ENCODE results near the gene ZBED5. TPM values are rescaled to one million over a fixed set of nuclear protein-coding genes. Genes with fewer than 3 reads are reported as not detected.

ZBED5 gene
- total RNA-seq (ENCODE audit: unreplicated experiment) = 83.4 TPM
- long read RNA-seq, transcript ZBED5-201 (3 exons, 2,512 nt) = major isoform, 5 of 7 reads
- long read RNA-seq, partial matches to known transcripts = 0 of 7 reads
- long read RNA-seq, other reads (novel, unspliced or antisense) = 2 of 7 reads

- TF ChIP-seq, protein P1, sequence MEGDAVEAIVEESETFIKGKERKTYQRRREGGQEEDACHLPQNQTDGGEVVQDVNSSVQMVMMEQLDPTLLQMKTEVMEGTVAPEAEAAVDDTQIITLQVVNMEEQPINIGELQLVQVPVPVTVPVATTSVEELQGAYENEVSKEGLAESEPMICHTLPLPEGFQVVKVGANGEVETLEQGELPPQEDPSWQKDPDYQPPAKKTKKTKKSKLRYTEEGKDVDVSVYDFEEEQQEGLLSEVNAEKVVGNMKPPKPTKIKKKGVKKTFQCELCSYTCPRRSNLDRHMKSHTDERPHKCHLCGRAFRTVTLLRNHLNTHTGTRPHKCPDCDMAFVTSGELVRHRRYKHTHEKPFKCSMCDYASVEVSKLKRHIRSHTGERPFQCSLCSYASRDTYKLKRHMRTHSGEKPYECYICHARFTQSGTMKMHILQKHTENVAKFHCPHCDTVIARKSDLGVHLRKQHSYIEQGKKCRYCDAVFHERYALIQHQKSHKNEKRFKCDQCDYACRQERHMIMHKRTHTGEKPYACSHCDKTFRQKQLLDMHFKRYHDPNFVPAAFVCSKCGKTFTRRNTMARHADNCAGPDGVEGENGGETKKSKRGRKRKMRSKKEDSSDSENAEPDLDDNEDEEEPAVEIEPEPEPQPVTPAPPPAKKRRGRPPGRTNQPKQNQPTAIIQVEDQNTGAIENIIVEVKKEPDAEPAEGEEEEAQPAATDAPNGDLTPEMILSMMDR (IDR thresholded peaks at IDR 0.05; ENCODE audit: partially characterized antibody, unreplicated experiment) = no peak
- Mint-ChIP-seq H3K27ac (ENCODE audit: unreplicated experiment) (peak within 1 kb of the TSS; percentile 100), H3K4me3 (ENCODE audit: unreplicated experiment) (peak within 1 kb of the TSS; percentile 99), H3K36me3 (ENCODE audit: unreplicated experiment) (no peaks in the 10 kb centered on the region), H3K27me3 (ENCODE audit: unreplicated experiment) (peaks cover 8% of the 10 kb centered on the region), H3K4me1 (ENCODE audit: low read depth, unreplicated experiment) (peaks cover 9% of the 10 kb centered on the region), H3K9me3 (ENCODE audit: unreplicated experiment) (peaks cover 12% of the 10 kb centered on the region)
- peak; percentile 95 for DNase-seq
Observed at GRCh38 chr11:10857709-10858438, at the start of gene ZBED5. TSS of gene ZBED5 (minus strand) at chr11:10858053. CDS start at chr11:10854945, 3,108 bp downstream.

DNA sequence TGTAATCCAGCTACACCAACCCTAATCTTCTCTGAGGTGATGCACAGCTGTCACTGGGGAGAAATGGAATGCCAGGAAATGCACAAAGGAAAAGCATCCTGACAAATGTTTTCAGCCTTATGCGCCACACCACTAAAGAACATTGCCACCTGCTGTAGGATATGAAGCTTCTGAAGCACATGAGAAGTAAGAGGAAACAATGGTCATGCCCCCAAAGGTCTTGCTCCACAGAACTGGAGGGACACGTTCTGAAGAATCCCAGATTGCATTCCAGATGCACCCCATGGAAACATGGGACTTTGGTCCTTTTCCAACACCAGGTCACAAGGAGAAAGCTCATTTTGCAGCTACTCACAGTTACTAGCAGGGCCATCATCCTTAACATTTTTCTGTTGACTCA, 48.7 kb upstream of the ZBED5 start:
- H3K27ac Mint-ChIP-seq (ENCODE audit: unreplicated experiment) = no peak overlapping the region
- H3K4me1 Mint-ChIP-seq (ENCODE audit: low read depth, unreplicated experiment) = peaks cover 6% of the 10 kb centered on the region
- no peaks in the 10 kb centered on the region for H3K9me3 Mint-ChIP-seq (ENCODE audit: unreplicated experiment)

DNA sequence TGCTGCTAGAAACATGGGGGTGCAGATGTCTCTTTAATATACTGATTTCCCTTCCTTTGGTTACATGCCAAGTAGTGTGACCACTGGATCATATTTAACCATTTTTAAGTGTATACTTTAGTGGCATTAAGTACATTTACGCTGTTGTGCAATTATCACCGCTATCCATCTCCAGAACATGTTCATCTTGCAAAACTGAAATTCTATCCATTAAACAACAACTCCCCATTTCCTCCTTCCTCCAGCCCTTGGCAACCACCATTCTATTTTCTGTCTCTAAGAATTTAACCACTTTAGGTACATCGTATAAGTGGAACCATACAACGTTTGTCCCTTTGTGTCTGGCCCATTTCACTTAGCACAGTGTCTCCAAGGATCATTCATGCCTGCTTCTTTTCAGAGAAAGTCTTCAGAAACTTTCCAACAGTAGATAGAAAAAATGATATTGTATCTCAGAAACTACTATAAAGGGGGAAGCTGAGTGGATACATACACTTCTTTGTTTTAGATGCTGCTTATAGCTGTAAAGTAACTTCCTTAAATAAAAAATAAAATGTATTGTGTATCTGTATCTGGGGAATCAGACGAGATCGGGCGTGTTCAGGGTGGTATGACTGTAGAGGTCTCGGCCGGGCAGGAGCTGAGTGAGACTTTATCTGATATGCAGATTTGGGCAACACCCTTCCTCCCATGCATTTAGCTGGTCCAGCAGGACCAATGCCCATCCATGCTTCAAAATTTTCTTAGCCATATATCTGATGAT, 44.6 kb upstream of the ZBED5 start:
- TF ChIP-seq, protein P1 (IDR thresholded peaks at IDR 0.05; ENCODE audit: partially characterized antibody, unreplicated experiment) = no peak
- Mint-ChIP-seq H3K27ac (ENCODE audit: unreplicated experiment) (no peak overlapping the region), H3K4me1 (ENCODE audit: low read depth, unreplicated experiment) (peaks cover 29% of the 10 kb centered on the region), H3K9me3 (ENCODE audit: unreplicated experiment) (peaks cover 6% of the 10 kb centered on the region), H3K27me3 (ENCODE audit: unreplicated experiment) (peaks cover 3% of the 10 kb centered on the region), H3K36me3 (ENCODE audit: unreplicated experiment) (no peaks in the 10 kb centered on the region), H3K4me3 (ENCODE audit: unreplicated experiment) (no peak overlapping the region)
- DNase-seq = no peak

More for the DNA sequence above, 48.7 kb upstream of the ZBED5 start:
- Mint-ChIP-seq H3K27me3 (ENCODE audit: unreplicated experiment) (no peaks in the 10 kb centered on the region), H3K36me3 (ENCODE audit: unreplicated experiment) (no peaks in the 10 kb centered on the region), H3K4me3 (ENCODE audit: unreplicated experiment) (no peak overlapping the region)
- TF ChIP-seq, protein P1 (IDR thresholded peaks at IDR 0.05; ENCODE audit: partially characterized antibody, unreplicated experiment) = no peak
- no peak for DNase-seq

GRCh38 chr11:10900681-10901415, 43.0 kb upstream of the ZBED5 start:
- peaks cover 6% of the 10 kb centered on the region for H3K9me3 Mint-ChIP-seq (ENCODE audit: unreplicated experiment)
- peaks cover 3% of the 10 kb centered on the region for H3K27me3 Mint-ChIP-seq (ENCODE audit: unreplicated experiment)
- no peak for DNase-seq
- H3K36me3 Mint-ChIP-seq (ENCODE audit: unreplicated experiment) = no peaks in the 10 kb centered on the region
- TF ChIP-seq, protein P1 (IDR thresholded peaks at IDR 0.05; ENCODE audit: partially characterized antibody, unreplicated experiment) = no peak
- peaks cover 27% of the 10 kb centered on the region for H3K4me1 Mint-ChIP-seq (ENCODE audit: low read depth, unreplicated experiment)
- no peak overlapping the region for H3K27ac Mint-ChIP-seq (ENCODE audit: unreplicated experiment)
- H3K4me3 Mint-ChIP-seq (ENCODE audit: unreplicated experiment) = no peak overlapping the region
